Measurements from ENCODE around the gene CACNG4.
"Not testable (repeated sequence)": the region's sequence is repeated elsewhere in the genome, so short reads cannot be mapped to it uniquely, and the experiment has no call there.

The CACNG4 gene

DNA sequence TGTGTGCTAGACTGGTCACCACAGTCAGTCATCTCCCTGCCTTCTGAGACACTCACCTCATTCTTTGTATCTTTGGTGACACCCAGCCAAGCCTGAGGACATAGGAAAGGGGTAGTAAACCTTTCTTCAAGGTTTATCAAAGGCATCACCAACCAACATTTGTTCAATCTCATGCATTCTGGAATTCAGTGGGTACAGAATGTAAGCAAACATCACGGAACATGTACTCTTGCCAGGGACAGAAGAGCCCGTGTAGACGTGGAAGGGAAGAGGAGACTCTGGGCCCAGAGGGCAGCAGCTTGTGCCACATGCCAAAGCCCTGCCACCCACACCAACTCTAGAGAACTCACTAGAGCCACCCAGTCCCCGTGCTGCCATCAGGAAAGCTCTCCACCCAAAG lies 4.4 kb downstream of the CACNG4 start:
- DNase-seq (ENCODE audit: extremely low read depth, insufficient read length) = no peak
- peaks cover 2% of the 10 kb centered on the region for H3K27me3 ChIP-seq (replicated peaks; ENCODE audit: control insufficient read depth, insufficient read depth, low read length)
- TF ChIP-seq, protein P1, sequence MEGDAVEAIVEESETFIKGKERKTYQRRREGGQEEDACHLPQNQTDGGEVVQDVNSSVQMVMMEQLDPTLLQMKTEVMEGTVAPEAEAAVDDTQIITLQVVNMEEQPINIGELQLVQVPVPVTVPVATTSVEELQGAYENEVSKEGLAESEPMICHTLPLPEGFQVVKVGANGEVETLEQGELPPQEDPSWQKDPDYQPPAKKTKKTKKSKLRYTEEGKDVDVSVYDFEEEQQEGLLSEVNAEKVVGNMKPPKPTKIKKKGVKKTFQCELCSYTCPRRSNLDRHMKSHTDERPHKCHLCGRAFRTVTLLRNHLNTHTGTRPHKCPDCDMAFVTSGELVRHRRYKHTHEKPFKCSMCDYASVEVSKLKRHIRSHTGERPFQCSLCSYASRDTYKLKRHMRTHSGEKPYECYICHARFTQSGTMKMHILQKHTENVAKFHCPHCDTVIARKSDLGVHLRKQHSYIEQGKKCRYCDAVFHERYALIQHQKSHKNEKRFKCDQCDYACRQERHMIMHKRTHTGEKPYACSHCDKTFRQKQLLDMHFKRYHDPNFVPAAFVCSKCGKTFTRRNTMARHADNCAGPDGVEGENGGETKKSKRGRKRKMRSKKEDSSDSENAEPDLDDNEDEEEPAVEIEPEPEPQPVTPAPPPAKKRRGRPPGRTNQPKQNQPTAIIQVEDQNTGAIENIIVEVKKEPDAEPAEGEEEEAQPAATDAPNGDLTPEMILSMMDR (IDR thresholded peaks at IDR 0.05; ENCODE audit: insufficient read depth, low read length, poor library complexity, severe bottlenecking) = no peak
- no peaks in the 10 kb centered on the region for H3K36me3 ChIP-seq (ENCODE audit: control insufficient read depth, insufficient read depth, low read length)
- no peak overlapping the region for H3K4me3 ChIP-seq (replicated peaks; ENCODE audit: low read depth, low read length)

DNA sequence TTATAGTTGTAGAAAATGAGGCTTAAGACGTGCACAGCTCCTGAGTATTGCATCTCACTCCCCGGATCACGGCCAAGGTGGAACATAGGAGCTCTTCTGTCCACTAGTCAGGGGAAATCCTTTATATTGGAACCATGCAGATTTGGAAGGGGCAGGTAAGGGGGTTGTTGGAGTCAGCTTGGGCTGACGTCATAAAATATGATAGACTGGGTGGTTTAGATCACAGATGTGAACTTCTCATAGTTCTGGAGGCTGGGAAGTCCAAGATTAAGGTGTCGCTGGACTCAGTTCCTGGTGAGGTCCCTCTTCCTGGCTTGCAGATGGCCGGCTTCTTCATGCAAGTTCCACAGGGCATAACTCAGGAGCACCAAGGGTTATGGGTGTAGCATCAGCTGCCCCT lies 5.6 kb downstream of the CACNG4 start:
- no peak overlapping the region for H3K4me3 ChIP-seq (replicated peaks; ENCODE audit: low read depth, low read length)
- TF ChIP-seq, protein P1 (IDR thresholded peaks at IDR 0.05; ENCODE audit: insufficient read depth, low read length, poor library complexity, severe bottlenecking) = no peak
- H3K36me3 ChIP-seq (ENCODE audit: control insufficient read depth, insufficient read depth, low read length) = no peaks in the 10 kb centered on the region
- peaks cover 2% of the 10 kb centered on the region for H3K27me3 ChIP-seq (replicated peaks; ENCODE audit: control insufficient read depth, insufficient read depth, low read length)
- DNase-seq (ENCODE audit: extremely low read depth, insufficient read length) = no peak

DNA sequence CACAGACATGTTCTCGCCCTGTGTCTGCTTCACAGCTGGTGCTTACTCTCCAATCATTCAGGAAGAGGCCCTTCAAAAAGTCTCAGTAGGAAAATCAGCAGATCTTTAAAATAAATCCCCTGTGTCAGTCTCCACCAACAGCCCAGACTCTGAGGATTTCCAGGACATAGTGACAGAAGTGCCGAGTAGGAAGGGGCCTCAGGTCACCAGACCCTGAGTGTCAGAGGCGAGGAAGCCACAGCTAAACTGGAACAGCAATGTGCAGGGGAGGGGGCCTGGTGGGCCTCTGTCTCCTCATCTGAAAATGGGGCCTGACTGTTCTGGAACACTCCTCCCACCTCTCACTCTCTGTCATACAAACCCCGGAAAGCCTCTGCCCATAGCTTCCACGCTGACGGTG lies 6.3 kb downstream of the CACNG4 start:
- H3K27me3 ChIP-seq (replicated peaks; ENCODE audit: control insufficient read depth, insufficient read depth, low read length) = peaks cover 2% of the 10 kb centered on the region
- no peak for DNase-seq (ENCODE audit: extremely low read depth, insufficient read length)
- H3K36me3 ChIP-seq (ENCODE audit: control insufficient read depth, insufficient read depth, low read length) = no peaks in the 10 kb centered on the region
- H3K4me3 ChIP-seq (replicated peaks; ENCODE audit: low read depth, low read length) = no peak overlapping the region
- TF ChIP-seq, protein P1 (IDR thresholded peaks at IDR 0.05; ENCODE audit: insufficient read depth, low read length, poor library complexity, severe bottlenecking) = no peak

DNA sequence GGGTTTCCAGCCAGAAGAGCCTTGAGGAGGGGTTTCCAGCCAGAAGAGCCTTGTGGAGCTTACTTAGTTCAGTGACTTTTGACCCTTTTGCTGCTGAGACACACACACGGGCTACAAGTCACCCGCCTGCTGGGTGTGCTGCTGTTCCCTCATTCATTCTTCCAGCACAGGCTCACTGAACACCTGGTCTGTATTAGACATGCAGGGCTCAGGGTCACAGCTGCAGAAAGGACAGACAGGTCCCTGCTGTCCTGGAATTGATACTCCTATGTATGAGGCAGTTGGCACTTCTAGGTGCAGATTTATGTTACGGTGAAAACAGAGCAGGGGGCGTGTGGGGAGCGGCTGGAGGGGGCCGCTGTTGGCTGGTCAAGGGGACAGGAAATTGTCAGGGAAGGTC lies 6.8 kb downstream of the CACNG4 start:
- DNase-seq (ENCODE audit: extremely low read depth, insufficient read length) = no peak
- no peak overlapping the region for H3K4me3 ChIP-seq (replicated peaks; ENCODE audit: low read depth, low read length)
- no peaks in the 10 kb centered on the region for H3K36me3 ChIP-seq (ENCODE audit: control insufficient read depth, insufficient read depth, low read length)
- H3K27me3 ChIP-seq (replicated peaks; ENCODE audit: control insufficient read depth, insufficient read depth, low read length) = peaks cover 2% of the 10 kb centered on the region
- TF ChIP-seq, protein P1 (IDR thresholded peaks at IDR 0.05; ENCODE audit: insufficient read depth, low read length, poor library complexity, severe bottlenecking) = no peak

DNA sequence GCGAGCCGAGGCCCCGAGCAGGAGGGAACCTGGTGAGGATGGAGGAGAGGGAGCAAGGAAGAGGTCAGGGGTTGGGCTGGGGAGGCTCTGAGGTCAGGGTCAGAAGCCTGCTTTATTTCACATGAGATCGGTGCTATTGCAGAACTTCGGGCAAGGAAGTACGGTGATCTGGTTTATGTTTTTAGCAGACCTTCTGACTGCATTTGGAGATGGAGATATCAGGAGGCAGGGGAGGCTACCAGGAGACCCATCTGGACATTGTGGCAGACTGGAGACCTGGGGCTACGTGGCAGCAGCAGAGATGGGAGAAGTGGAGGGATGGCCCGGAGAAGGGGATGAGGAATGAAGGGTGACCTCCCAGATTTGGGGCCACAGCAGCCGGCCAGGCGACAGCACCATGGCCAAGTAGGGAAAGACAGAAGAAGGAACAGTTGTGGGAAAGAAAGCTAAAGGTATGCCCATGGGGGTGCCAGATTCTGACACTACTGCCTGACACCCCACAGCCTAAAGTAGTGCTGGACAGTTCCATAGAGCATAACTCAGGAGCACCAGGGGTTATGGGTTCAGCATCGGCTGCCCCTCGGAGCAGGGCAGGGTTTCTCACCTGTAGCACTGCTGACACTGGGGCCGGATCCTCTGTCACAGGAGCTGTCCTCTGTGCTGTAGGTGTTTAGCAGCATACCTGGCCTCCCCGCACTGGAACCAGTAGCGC lies 7.4 kb downstream of the CACNG4 start:
- H3K27me3 ChIP-seq (replicated peaks; ENCODE audit: control insufficient read depth, insufficient read depth, low read length) = peaks cover under 1% of the 10 kb centered on the region; the same call in 1 of the 2 replicates
- no peaks in the 10 kb centered on the region for H3K36me3 ChIP-seq (ENCODE audit: control insufficient read depth, insufficient read depth, low read length)
- H3K4me3 ChIP-seq (replicated peaks; ENCODE audit: low read depth, low read length) = no peak overlapping the region
- no peak for DNase-seq (ENCODE audit: extremely low read depth, insufficient read length)
- TF ChIP-seq, protein P1 (IDR thresholded peaks at IDR 0.05; ENCODE audit: insufficient read depth, low read length, poor library complexity, severe bottlenecking) = no peak

DNA sequence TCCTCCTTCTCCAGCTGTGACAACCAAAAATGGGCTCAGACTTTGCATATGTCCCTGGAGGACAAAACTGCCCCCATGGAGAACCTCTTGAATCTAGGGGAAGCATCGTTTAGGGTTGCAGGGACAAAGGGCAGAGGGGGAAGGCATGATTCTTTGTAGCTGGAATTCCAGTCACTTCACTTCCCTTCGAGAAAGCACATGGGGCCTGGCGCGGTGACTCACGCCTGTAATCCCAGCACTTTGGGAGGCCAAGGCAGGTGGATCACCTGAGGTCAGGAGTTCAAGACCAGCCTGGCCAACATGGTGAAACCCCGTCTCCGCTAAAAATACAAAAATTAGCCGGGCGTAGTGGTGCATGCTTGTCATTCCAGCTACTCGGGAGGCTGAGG lies 7.9 kb downstream of the CACNG4 start:
- not testable (repeated sequence) for H3K4me3 ChIP-seq (replicated peaks; ENCODE audit: low read depth, low read length); H3K27me3 ChIP-seq (replicated peaks; ENCODE audit: control insufficient read depth, insufficient read depth, low read length); H3K36me3 ChIP-seq (ENCODE audit: control insufficient read depth, insufficient read depth, low read length); DNase-seq (ENCODE audit: extremely low read depth, insufficient read length)
